Fibroblast of lung (primary cell): Measurements from ENCODE around the gene RUNX2. TPM values are rescaled to one million over a fixed set of nuclear protein-coding genes. Genes with fewer than 3 reads are reported as not detected.

ENCODE experiments used
- DNase-seq, 2 donors: peaks; one replicate each; pipeline versions ENCODE4 v3.0.0 to v3.0.0-alpha.2; 2010; ENCODE audit warnings: low read depth in 2 of 2
- H2AFZ ChIP-seq: 2 replicates; pipeline ENCODE4 v1.5.1; 2012; ENCODE audit warnings: low read length, control low read depth, inconsistent platforms
- H3K27ac ChIP-seq: 2 replicates; pipeline ENCODE4 v1.5.1; 2011; ENCODE audit warnings: low read length, control low read depth; ENCODE audit not compliant: insufficient read depth
- H3K27me3 ChIP-seq: 2 replicates; pipeline ENCODE4 v1.5.1; 2011; ENCODE audit warnings: mild to moderate bottlenecking, low read length; ENCODE audit not compliant: control insufficient read depth, insufficient read depth
- H3K36me3 ChIP-seq: 2 replicates; pipeline ENCODE4 v1.5.1; 2011; ENCODE audit warnings: low read length; ENCODE audit not compliant: control insufficient read depth, insufficient read depth
- H3K4me1 ChIP-seq: 2 replicates; pipeline ENCODE4 v1.5.1; 2011; ENCODE audit warnings: low read length; ENCODE audit not compliant: control insufficient read depth, insufficient read depth; ENCODE audit errors: extremely low read depth
- H3K4me2 ChIP-seq: 2 replicates; pipeline ENCODE4 v1.5.1; 2011; ENCODE audit warnings: low read length, control low read depth; ENCODE audit not compliant: insufficient read depth; ENCODE audit errors: extremely low read depth
- H3K4me3 ChIP-seq, 4 experiments: fragments of 200-600 bp in 1 of 4; sonication (generic) in 1 of 4; replicated peaks in 1 of 4; 2 replicates each; pipeline ENCODE4 v1.5.1; 2011 to 2016; ENCODE audit warnings: low read length in 4 of 4, low read depth in 3 of 4, mild to moderate bottlenecking in 3 of 4, control low read depth in 2 of 4, inconsistent platforms in 1 of 4, mixed read lengths in 1 of 4; ENCODE audit not compliant: insufficient read depth in 1 of 4; ENCODE audit errors: control extremely low read depth in 1 of 4
- H3K79me2 ChIP-seq: 2 replicates; pipeline ENCODE4 v1.5.1; 2012; ENCODE audit warnings: mild to moderate bottlenecking, low read length, inconsistent platforms; ENCODE audit not compliant: control insufficient read depth, insufficient read depth
- H3K9ac ChIP-seq: 2 replicates; pipeline ENCODE4 v1.5.1; 2011; ENCODE audit warnings: mild to moderate bottlenecking, low read length, control low read depth; ENCODE audit not compliant: insufficient read depth
- H3K9me3 ChIP-seq: 2 replicates; pipeline ENCODE4 v1.5.1; 2012; ENCODE audit warnings: low read depth, low read length; ENCODE audit not compliant: control insufficient read depth, insufficient read depth
- H4K20me1 ChIP-seq: 2 replicates; pipeline ENCODE4 v1.5.1; 2011; ENCODE audit warnings: low read length; ENCODE audit not compliant: control insufficient read depth, insufficient read depth; ENCODE audit errors: extremely low read depth
- CTCF ChIP-seq, 2 donors: IDR thresholded peaks in 1 of 2; conservative IDR thresholded peaks in 1 of 2; 1 replicate in 1 of 2; 2 replicates in 1 of 2; pipeline ENCODE4 v1.5.1; 2011 to 2012; ENCODE audit warnings: low read length in 2 of 2, control low read depth in 1 of 2, inconsistent platforms in 1 of 2, low read depth in 1 of 2, mild to moderate bottlenecking in 1 of 2
- EZH2 ChIP-seq: IDR thresholded peaks from 2 replicates; pipeline ENCODE4 v1.5.1; 2012; ENCODE audit warnings: low read length, control low read depth, mild to moderate bottlenecking; ENCODE audit errors: missing control alignments
- polyA plus RNA-seq, 2 donors: library from polyadenylated mRNA; depleted of rRNA in 1 of 2; stranded (reverse) in 1 of 2; unstranded in 1 of 2; fragments of >200 nt; gene quantifications; 2 replicates each; pipeline ENCODE4 v1.2.1, GENCODE V29; 2011 to 2012; ENCODE audit warnings: missing spikeins in 1 of 2
- total RNA-seq: library from RNA; depleted of rRNA; stranded (reverse); fragments of >200 nt; gene quantifications from 2 replicates; pipeline ENCODE4 v1.2.1, GENCODE V29; 2014

RUNX2 gene
- total and polyA plus RNA-seq, 2 donors (not counting 1 experiment from before 2014, with no cell fraction given): 2.5 to 4.5 TPM

GRCh38 chr6:45369870-45370269, 41.7 kb downstream of the RUNX2 start:
- Histone ChIP-seq H3K4me1 (no peaks in the 10 kb centered on the region), H3K9ac (no peak overlapping the region), H3K4me3 (no peak overlapping the region), H3K27ac (no peak overlapping the region), H4K20me1 (no peaks in the 10 kb centered on the region), H2AFZ (no peak overlapping the region), H3K9me3 (no peaks in the 10 kb centered on the region), H3K79me2 (no peaks in the 10 kb centered on the region), H3K36me3 (no peaks in the 10 kb centered on the region), H3K4me2 (no peak overlapping the region), H3K27me3 (no peaks in the 10 kb centered on the region)
- no peak for TF ChIP-seq EZH2
- TF ChIP-seq CTCF (conservative IDR thresholded peaks at IDR 0.05 in 1 of 2, IDR thresholded peaks at IDR 0.05 in 1 of 2; ENCODE audit: low read depth in 1 of 2, low read length in 2 of 2): no peak
- DNase-seq: peak in 1 of 2 donors; percentile 39

DNA sequence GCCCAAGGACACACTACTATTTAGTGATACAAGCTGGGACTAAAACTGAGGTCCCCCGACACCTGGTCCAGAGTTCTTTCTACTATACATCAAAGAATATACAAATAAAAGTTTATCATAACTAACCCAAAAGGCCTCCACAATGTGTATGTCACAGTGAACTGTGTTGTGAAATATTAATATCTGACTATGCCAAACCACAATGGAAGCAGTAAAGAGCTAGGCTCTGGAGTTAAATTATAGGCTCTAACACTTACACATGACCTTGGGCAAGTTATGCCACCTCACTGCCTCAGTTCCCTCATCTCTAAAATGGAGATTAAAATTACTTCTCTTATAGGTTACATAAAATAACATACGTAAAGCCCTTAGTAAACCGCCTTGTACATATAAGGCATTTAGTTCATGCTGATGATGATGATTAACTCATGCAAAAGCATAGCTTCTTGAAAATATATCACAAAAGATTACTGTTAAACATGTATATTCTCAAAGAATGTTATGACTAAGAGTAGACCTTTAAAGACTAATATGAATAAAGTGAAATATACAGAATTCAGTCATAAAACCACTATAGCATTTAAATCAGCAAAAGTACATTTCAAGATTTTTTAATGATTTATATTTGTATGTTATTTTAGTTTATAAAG, 43.9 kb downstream of the RUNX2 start:
- no peak overlapping the region for H2AFZ ChIP-seq
- no peaks in the 10 kb centered on the region for H3K27me3 ChIP-seq
- no peaks in the 10 kb centered on the region for H3K9me3 ChIP-seq
- no peak overlapping the region for H3K9ac ChIP-seq
- no peak overlapping the region for H3K4me3 ChIP-seq
- DNase-seq: peak in 1 of 2 donors; percentile 40
- no peaks in the 10 kb centered on the region for H4K20me1 ChIP-seq
- no peaks in the 10 kb centered on the region for H3K79me2 ChIP-seq
- H3K27ac ChIP-seq: no peak overlapping the region
- no peaks in the 10 kb centered on the region for H3K36me3 ChIP-seq
- no peaks in the 10 kb centered on the region for H3K4me1 ChIP-seq
- no peak overlapping the region for H3K4me2 ChIP-seq
- TF ChIP-seq EZH2 (no peak), CTCF (conservative IDR thresholded peaks at IDR 0.05 in 1 of 2, IDR thresholded peaks at IDR 0.05 in 1 of 2; ENCODE audit: low read depth in 1 of 2, low read length in 2 of 2) (no peak)

DNA sequence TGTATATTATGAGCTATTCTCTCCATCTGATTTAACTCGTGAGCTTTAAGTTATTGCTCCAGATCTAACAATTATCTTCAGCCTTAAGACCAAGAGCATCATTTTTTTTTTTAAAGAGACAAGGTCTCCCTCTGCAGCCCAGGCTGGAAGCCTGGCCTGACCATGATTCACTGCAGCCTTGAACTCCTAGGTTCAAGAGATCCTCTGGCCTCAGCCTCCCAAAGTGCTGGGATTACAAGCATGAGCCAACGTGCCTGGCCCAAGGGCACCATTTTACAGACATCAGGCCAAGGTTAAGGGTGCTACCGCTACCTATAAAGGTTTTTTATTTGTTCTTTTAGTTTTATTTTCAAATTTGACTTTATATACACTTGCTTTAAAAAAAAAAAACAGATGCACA, 47.3 kb downstream of the RUNX2 start:
- no peaks in the 10 kb centered on the region for H3K9me3 ChIP-seq
- no peak overlapping the region for H2AFZ ChIP-seq
- H3K36me3 ChIP-seq: no peaks in the 10 kb centered on the region
- no peaks in the 10 kb centered on the region for H4K20me1 ChIP-seq
- no peaks in the 10 kb centered on the region for H3K79me2 ChIP-seq
- TF ChIP-seq CTCF (conservative IDR thresholded peaks at IDR 0.05 in 1 of 2, IDR thresholded peaks at IDR 0.05 in 1 of 2; ENCODE audit: low read depth in 1 of 2, low read length in 2 of 2): no peak
- TF ChIP-seq EZH2: no peak
- no peaks in the 10 kb centered on the region for H3K27me3 ChIP-seq
- H3K4me1 ChIP-seq: no peaks in the 10 kb centered on the region
- no peak overlapping the region for H3K4me3 ChIP-seq
- DNase-seq: peak in 1 of 2 donors; percentile 22
- H3K9ac ChIP-seq: no peak overlapping the region
- no peak overlapping the region for H3K4me2 ChIP-seq
- H3K27ac ChIP-seq: no peak overlapping the region
